ENCODE measurements around the gene TSPAN6. TPM values are rescaled to one million over a fixed set of nuclear protein-coding genes. Genes with fewer than 3 reads are reported as not detected.

The TSPAN6 gene
- polyA plus RNA-seq, 2 of the 4 experiments (the other 2 are of a cell fraction) = 46.0 to 71.1 TPM

GRCh38 chrX:100593126-100593525 lies 43.5 kb downstream of the TSPAN6 start:
- no peak overlapping the region for H3K4me2 ChIP-seq
- ATAC-seq (no peak), DNase-seq (ENCODE audit: low read depth in 1 of 2, low spot score in 1 of 2) (no peak), FAIRE-seq (no peak)
- no peak overlapping the region for H3K4me3 ChIP-seq
- 17% methylated on average over 2 of the region's 2 CpGs for WGBS (ENCODE audit: missing lambda C conversion rate)
- ChIA-PET CTCF (no interaction called here), POLR2A (no interaction called here)
- TF ChIP-seq, protein P1, sequence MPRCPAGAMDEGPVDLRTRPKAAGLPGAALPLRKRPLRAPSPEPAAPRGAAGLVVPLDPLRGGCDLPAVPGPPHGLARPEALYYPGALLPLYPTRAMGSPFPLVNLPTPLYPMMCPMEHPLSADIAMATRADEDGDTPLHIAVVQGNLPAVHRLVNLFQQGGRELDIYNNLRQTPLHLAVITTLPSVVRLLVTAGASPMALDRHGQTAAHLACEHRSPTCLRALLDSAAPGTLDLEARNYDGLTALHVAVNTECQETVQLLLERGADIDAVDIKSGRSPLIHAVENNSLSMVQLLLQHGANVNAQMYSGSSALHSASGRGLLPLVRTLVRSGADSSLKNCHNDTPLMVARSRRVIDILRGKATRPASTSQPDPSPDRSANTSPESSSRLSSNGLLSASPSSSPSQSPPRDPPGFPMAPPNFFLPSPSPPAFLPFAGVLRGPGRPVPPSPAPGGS (IDR thresholded peaks at IDR 0.05) = no peak
- TF ChIP-seq ELK1 (IDR thresholded peaks at IDR 0.05; ENCODE audit: low read depth, low read length) (no peak), FOSB (CRISPR knock-in tag; IDR thresholded peaks at IDR 0.05) (no peak), POLR2A (IDR thresholded peaks at IDR 0.05; ENCODE audit: low read length) (no peak), JUNB (IDR thresholded peaks at IDR 0.05) (no peak)
- H3K4me1 ChIP-seq = no peaks in the 10 kb centered on the region
- no peaks in the 10 kb centered on the region for H3K9me3 ChIP-seq
- H3K27ac ChIP-seq = no peak overlapping the region

DNA sequence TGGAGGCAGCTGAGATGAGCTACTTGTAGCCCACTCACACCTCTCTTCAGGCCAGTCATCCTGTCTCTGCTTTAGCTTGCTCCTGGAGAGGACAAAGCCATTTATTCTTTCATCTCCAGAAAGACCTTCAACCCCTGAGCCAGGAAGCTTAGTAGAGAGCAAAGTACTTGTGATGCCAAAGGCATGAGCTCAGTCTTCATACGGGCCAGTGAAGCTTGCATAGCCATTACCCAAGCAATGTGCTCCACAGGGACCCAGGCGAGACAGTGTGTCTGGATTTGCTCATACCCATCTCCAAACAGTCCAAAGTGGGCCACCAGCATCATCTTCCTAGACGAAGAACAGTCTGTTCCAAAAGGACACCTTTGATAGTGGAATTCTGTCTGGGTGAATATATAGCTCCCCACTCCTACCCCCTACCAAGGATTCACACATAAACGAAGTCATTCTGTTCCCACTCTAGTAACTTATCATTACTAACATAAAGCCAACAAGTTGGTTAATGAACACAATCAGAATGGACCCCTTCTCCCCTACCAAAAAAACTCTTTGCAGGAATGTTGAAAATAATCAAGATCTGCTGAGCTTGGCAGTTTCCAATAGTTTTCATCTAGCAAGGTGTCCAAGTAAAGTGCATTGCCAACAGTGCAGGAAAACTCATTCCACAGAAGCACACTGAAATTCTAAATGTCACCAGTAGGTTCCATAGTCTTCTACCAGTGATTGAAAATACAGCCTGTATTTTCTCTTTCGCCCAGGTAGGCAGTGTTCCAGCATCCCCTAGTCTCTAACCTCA lies 45.2 kb downstream of the TSPAN6 start:
- DNase-seq (ENCODE audit: low read depth in 1 of 2, low spot score in 1 of 2) = no peak
- WGBS (ENCODE audit: missing lambda C conversion rate) = 8% methylated on average over 5 of the region's 5 CpGs
- H3K4me1 ChIP-seq = no peaks in the 10 kb centered on the region
- H3K9me3 ChIP-seq = no peaks in the 10 kb centered on the region
- no peak overlapping the region for H3K4me2 ChIP-seq
- TF ChIP-seq HMGXB4 (CRISPR knock-in tag; IDR thresholded peaks at IDR 0.05; ENCODE audit: borderline replicate concordance) = no peak
- peak; percentile 54 for TF ChIP-seq MAFK (IDR thresholded peaks at IDR 0.05; ENCODE audit: partially characterized antibody)
- no peak for FAIRE-seq
- ChIA-PET POLR2A (no interaction called here), CTCF (interaction anchor here (0.6 to 0.8 kb wide), 2 partner anchors 10 to 80 kb away, joined by 3 read pairs; no protein-coding TSS in a partner anchor)
- no peak for ATAC-seq
- H3K27ac ChIP-seq = no peak overlapping the region
- no peak overlapping the region for H3K4me3 ChIP-seq

- H3K4me2 ChIP-seq = no peak overlapping the region
- no peak for ATAC-seq
These were observed 48.7 kb downstream of the TSPAN6 start for GRCh38 chrX:100587861-100588260.

GRCh38 chrX:100586747-100587146 lies 49.9 kb downstream of the TSPAN6 start:
- Histone ChIP-seq H3K4me3 (no peak overlapping the region), H3K27ac (no peak overlapping the region), H3K9me3 (no peaks in the 10 kb centered on the region), H3K4me1 (no peaks in the 10 kb centered on the region), H3K4me2 (no peak overlapping the region)
- no peak for ATAC-seq
- DNase-seq (ENCODE audit: low read depth in 1 of 2, low spot score in 1 of 2) = no peak
- peak; percentile 7 for FAIRE-seq
- ChIA-PET POLR2A (no interaction called here), CTCF (interaction anchor here (1.6 kb wide), 1 partner anchor 50 kb away, joined by 4 read pairs; the partner anchor contains the start of gene TSPAN6)
- 50% methylated on average over 2 of the region's 2 CpGs for WGBS (ENCODE audit: missing lambda C conversion rate)
- TF ChIP-seq HMGXB4 (CRISPR knock-in tag; IDR thresholded peaks at IDR 0.05; ENCODE audit: borderline replicate concordance) = no peak
- TF ChIP-seq CHD4 (IDR thresholded peaks at IDR 0.05; ENCODE audit: borderline replicate concordance) = no peak
- TF ChIP-seq, protein P2, sequence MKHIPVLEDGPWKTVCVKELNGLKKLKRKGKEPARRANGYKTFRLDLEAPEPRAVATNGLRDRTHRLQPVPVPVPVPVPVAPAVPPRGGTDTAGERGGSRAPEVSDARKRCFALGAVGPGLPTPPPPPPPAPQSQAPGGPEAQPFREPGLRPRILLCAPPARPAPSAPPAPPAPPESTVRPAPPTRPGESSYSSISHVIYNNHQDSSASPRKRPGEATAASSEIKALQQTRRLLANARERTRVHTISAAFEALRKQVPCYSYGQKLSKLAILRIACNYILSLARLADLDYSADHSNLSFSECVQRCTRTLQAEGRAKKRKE (CRISPR knock-in tag; IDR thresholded peaks at IDR 0.05; ENCODE audit: low read depth) = no peak
- no peak for TF ChIP-seq KDM5A (IDR thresholded peaks at IDR 0.05)
- no peak for TF ChIP-seq RARB (CRISPR knock-in tag; IDR thresholded peaks at IDR 0.05)
- no peak for TF ChIP-seq HES2 (IDR thresholded peaks at IDR 0.05)
- no peak for TF ChIP-seq ZNF302 (CRISPR knock-in tag; IDR thresholded peaks at IDR 0.05)
- no peak for TF ChIP-seq EHF (CRISPR knock-in tag; IDR thresholded peaks at IDR 0.05)
- no peak for TF ChIP-seq RFX5 (IDR thresholded peaks at IDR 0.05)
- TF ChIP-seq, protein P3, sequence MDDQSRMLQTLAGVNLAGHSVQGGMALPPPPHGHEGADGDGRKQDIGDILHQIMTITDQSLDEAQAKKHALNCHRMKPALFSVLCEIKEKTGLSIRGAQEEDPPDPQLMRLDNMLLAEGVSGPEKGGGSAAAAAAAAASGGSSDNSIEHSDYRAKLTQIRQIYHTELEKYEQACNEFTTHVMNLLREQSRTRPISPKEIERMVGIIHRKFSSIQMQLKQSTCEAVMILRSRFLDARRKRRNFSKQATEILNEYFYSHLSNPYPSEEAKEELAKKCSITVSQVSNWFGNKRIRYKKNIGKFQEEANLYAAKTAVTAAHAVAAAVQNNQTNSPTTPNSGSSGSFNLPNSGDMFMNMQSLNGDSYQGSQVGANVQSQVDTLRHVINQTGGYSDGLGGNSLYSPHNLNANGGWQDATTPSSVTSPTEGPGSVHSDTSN (IDR thresholded peaks at IDR 0.05) = no peak
- no peak for TF ChIP-seq KDM1A (IDR thresholded peaks at IDR 0.05; ENCODE audit: low read depth)

More at GRCh38 chrX:100587861-100588260, 48.7 kb downstream of the TSPAN6 start:
- Histone ChIP-seq H3K9me3 (no peaks in the 10 kb centered on the region), H3K4me3 (no peak overlapping the region), H3K27ac (no peak overlapping the region), H3K4me1 (no peaks in the 10 kb centered on the region)
- DNase-seq (ENCODE audit: low read depth in 1 of 2, low spot score in 1 of 2) (no peak), FAIRE-seq (no peak)
- 7% methylated on average over 2 of the region's 2 CpGs for WGBS (ENCODE audit: missing lambda C conversion rate)
- no peak for TF ChIP-seq ZNF302 (CRISPR knock-in tag; IDR thresholded peaks at IDR 0.05)
- TF ChIP-seq, protein P1 (IDR thresholded peaks at IDR 0.05) = no peak
- TF ChIP-seq GATA3 (IDR thresholded peaks at IDR 0.05; ENCODE audit: borderline replicate concordance) = no peak
- ChIA-PET POLR2A (no interaction called here), CTCF (interaction anchor here (1.4 to 1.6 kb wide), 2 partner anchors 12 to 49 kb away, joined by 3 to 4 read pairs; partner anchors contain the start of gene TSPAN6)

Measured in A549 (cell line).